Skin epidermis (tissue), 12 donors: ENCODE results near the gene MAP2K3.
A peak's percentile ranks its signal among the peaks of the same experiment; 100 is the strongest.

ENCODE experiments used
- H3K27ac ChIP-seq, 21 experiments: fragments of 200-600 bp; sonication (generic) in 11 of 21; one replicate each; pipeline ENCODE4 v1.5.0; 2020; ENCODE audit warnings: mild to moderate bottlenecking in 3 of 21, inconsistent platforms in 2 of 21, moderate library complexity in 2 of 21
- H3K4me3 ChIP-seq, 7 experiments: fragments of 200-600 bp; sonication (generic) in 2 of 7; one replicate each; pipeline ENCODE4 v1.5.0; 2020; ENCODE audit warnings: inconsistent platforms in 2 of 7, mild to moderate bottlenecking in 2 of 7, moderate library complexity in 1 of 7

Gene MAP2K3

GRCh38 chr17:21279198-21279535 is 5.3 kb upstream of the MAP2K3 start:
- Histone ChIP-seq H3K4me3 (no peak overlapping the region), H3K27ac (peak overlapping the region in 10 of 21 experiments; percentile 2 to 78 (median 38))

GRCh38 chr17:21279582-21279981 is 4.9 kb upstream of the MAP2K3 start:
- Histone ChIP-seq H3K4me3 (no peak overlapping the region), H3K27ac (peak overlapping the region in 8 of 21 experiments; percentile 2 to 78 (median 22))

GRCh38 chr17:21280081-21280518 is 4.4 kb upstream of the MAP2K3 start:
- no peak overlapping the region for H3K4me3 ChIP-seq
- H3K27ac ChIP-seq: peak overlapping the region in 6 of 21 experiments; percentile 2 to 78 (median 18)

GRCh38 chr17:21282231-21282630 is 2.3 kb upstream of the MAP2K3 start:
- H3K27ac ChIP-seq: peak overlapping the region in 8 of 21 experiments; percentile 21 to 54 (median 31)
- H3K4me3 ChIP-seq: no peak overlapping the region

GRCh38 chr17:21282850-21283249 is 1.7 kb upstream of the MAP2K3 start:
- H3K27ac ChIP-seq: peak overlapping the region in 7 of 21 experiments; percentile 17 to 40 (median 30)
- no peak overlapping the region for H3K4me3 ChIP-seq

GRCh38 chr17:21283482-21284318 is 811 bp upstream of the MAP2K3 start:
- peak overlapping the region; percentile 65 to 98 (median 77) for H3K4me3 ChIP-seq
- H3K27ac ChIP-seq: peak overlapping the region in 19 of 21 experiments; percentile 26 to 97 (median 93)

GRCh38 chr17:21285164-21286065 is 904 bp downstream of the MAP2K3 start:
- H3K4me3 ChIP-seq: peak overlapping the region; percentile 65 to 98 (median 77)
- H3K27ac ChIP-seq: peak overlapping the region; percentile 36 to 97 (median 94)

- Histone ChIP-seq H3K4me3 (peak overlapping the region; percentile 65 to 98 (median 77)), H3K27ac (peak overlapping the region; percentile 36 to 97 (median 94))
Measured at GRCh38 chr17:21286066-21286770, 1.7 kb downstream of the MAP2K3 start.

- Histone ChIP-seq H3K27ac (peak overlapping the region; percentile 20 to 97 (median 94)), H3K4me3 (peak overlapping the region; percentile 65 to 98 (median 77))
Measured at GRCh38 chr17:21286909-21287702, 2.6 kb downstream of the MAP2K3 start.

GRCh38 chr17:21287703-21288449 is 3.4 kb downstream of the MAP2K3 start:
- Histone ChIP-seq H3K4me3 (peak overlapping the region; percentile 26 to 98 (median 76)), H3K27ac (peak overlapping the region; percentile 20 to 97 (median 94))

- H3K4me3 ChIP-seq: peak overlapping the region in 4 of 7 experiments; percentile 15 to 98 (median 51)
- H3K27ac ChIP-seq: peak overlapping the region in 20 of 21 experiments; percentile 78 to 97 (median 94)
Measured at GRCh38 chr17:21288571-21289017, 4.1 kb downstream of the MAP2K3 start.

GRCh38 chr17:21289175-21289901 is 4.8 kb downstream of the MAP2K3 start:
- Histone ChIP-seq H3K4me3 (no peak overlapping the region), H3K27ac (peak overlapping the region in 19 of 21 experiments; percentile 83 to 97 (median 94))

- Histone ChIP-seq H3K4me3 (no peak overlapping the region), H3K27ac (peak overlapping the region in 14 of 21 experiments; percentile 44 to 97 (median 94))
Measured at GRCh38 chr17:21289902-21290571, 5.5 kb downstream of the MAP2K3 start.

GRCh38 chr17:21291357-21291756 is 6.8 kb downstream of the MAP2K3 start:
- Histone ChIP-seq H3K27ac (no peak overlapping the region), H3K4me3 (no peak overlapping the region)

GRCh38 chr17:21291862-21292261 is 7.4 kb downstream of the MAP2K3 start:
- H3K27ac ChIP-seq: no peak overlapping the region
- no peak overlapping the region for H3K4me3 ChIP-seq

- H3K4me3 ChIP-seq: no peak overlapping the region
- no peak overlapping the region for H3K27ac ChIP-seq
Measured at GRCh38 chr17:21292867-21293830, 8.6 kb downstream of the MAP2K3 start.
